Omental fat pad (tissue), 4 donors: ENCODE measurements around the gene PLS1. TPM values are rescaled to one million over a fixed set of nuclear protein-coding genes. Genes with fewer than 3 reads are reported as not detected.
A peak's percentile ranks its signal among the peaks of the same experiment; 100 is the strongest.
"Not testable (repeated sequence)": the region's sequence is repeated elsewhere in the genome, so short reads cannot be mapped to it uniquely, and the experiment has no call there.

ENCODE experiments used
- ATAC-seq: fragments of 150-250 bp; one replicate; pipeline ENCODE4 v1.9.1; 2016; ENCODE audit warnings: mild to moderate bottlenecking, moderate library complexity; ENCODE audit not compliant: low FRiP score
- DNase-seq: peaks from one replicate; pipeline ENCODE4 v3.0.0-alpha.2; 2019; ENCODE audit warnings: low spot score
- CTCF ChIP-seq, 3 donors: fragments of 450-650 bp; IDR thresholded peaks; one replicate each; pipeline ENCODE4 v1.5.1; 2016 to 2017; ENCODE audit warnings: antibody characterized with exemption in 3 of 3, mild to moderate bottlenecking in 3 of 3, moderate library complexity in 2 of 3
- total RNA-seq, 4 donors: library from RNA; depleted of rRNA; stranded (reverse); fragments of >200 nt; gene quantifications; one replicate each; pipeline ENCODE4 v1.1.0, GENCODE V29; 2016

Gene PLS1
- total RNA-seq, 4 donors from 2014 or later: 1.2 to 3.2 (median 2.0) TPM

- no peak for TF ChIP-seq CTCF (IDR thresholded peaks at IDR 0.05)
- ATAC-seq: no peak
- DNase-seq: no peak
These were observed 16.2 kb upstream of the PLS1 start for GRCh38 chr3:142580061-142580423.

GRCh38 chr3:142581070-142581469 lies 15.1 kb upstream of the PLS1 start:
- DNase-seq, ATAC-seq: not testable (repeated sequence)

- ATAC-seq (peak; percentile 59), DNase-seq (no peak)
- TF ChIP-seq CTCF (IDR thresholded peaks at IDR 0.05): peak in 1 of 3 donors; percentile 9
These were observed 9.3 kb upstream of the PLS1 start for GRCh38 chr3:142586803-142587406.

- ATAC-seq (no peak), DNase-seq (no peak)
- no peak for TF ChIP-seq CTCF (IDR thresholded peaks at IDR 0.05)
These were observed 7.5 kb upstream of the PLS1 start for GRCh38 chr3:142588703-142589102.

- not testable (repeated sequence) for DNase-seq, ATAC-seq
These were observed 3.9 kb upstream of the PLS1 start for GRCh38 chr3:142592268-142592667.

GRCh38 chr3:142595141-142595540 lies 1.1 kb upstream of the PLS1 start:
- DNase-seq (no peak), ATAC-seq (no peak)
- no peak for TF ChIP-seq CTCF (IDR thresholded peaks at IDR 0.05)

- ATAC-seq (peak; percentile 43), DNase-seq (no peak)
- TF ChIP-seq CTCF (IDR thresholded peaks at IDR 0.05): no peak
These were observed 627 bp upstream of the PLS1 start for GRCh38 chr3:142595581-142595950.

GRCh38 chr3:142596726-142597088 lies 514 bp downstream of the PLS1 start:
- no peak for TF ChIP-seq CTCF (IDR thresholded peaks at IDR 0.05)
- DNase-seq: no peak
- ATAC-seq: no peak
